ENCODE results near the gene RNF208.

- TF ChIP-seq EZH2 (IDR thresholded peaks at IDR 0.05; ENCODE audit: insufficient read depth, poor library complexity, severe bottlenecking) (no peak), EZH2phosphoT487 (IDR thresholded peaks at IDR 0.05; ENCODE audit: insufficient read depth, low read depth) (no peak)
These were observed 12.1 kb upstream of the RNF208 start for GRCh38 chr9:137234055-137234697.

Measured in GM23248 (cell line).